HG03159 (cell line): Measurements from ENCODE around the gene CACNB3.

Experiments
- ATAC-seq: cut with Tn5 transposase; IDR thresholded peaks from one replicate; pipeline ENCODE4 v1.9.1; 2021; ENCODE audit warnings: mild to moderate bottlenecking, moderate library complexity; ENCODE audit not compliant: unreplicated experiment

Gene CACNB3

DNA sequence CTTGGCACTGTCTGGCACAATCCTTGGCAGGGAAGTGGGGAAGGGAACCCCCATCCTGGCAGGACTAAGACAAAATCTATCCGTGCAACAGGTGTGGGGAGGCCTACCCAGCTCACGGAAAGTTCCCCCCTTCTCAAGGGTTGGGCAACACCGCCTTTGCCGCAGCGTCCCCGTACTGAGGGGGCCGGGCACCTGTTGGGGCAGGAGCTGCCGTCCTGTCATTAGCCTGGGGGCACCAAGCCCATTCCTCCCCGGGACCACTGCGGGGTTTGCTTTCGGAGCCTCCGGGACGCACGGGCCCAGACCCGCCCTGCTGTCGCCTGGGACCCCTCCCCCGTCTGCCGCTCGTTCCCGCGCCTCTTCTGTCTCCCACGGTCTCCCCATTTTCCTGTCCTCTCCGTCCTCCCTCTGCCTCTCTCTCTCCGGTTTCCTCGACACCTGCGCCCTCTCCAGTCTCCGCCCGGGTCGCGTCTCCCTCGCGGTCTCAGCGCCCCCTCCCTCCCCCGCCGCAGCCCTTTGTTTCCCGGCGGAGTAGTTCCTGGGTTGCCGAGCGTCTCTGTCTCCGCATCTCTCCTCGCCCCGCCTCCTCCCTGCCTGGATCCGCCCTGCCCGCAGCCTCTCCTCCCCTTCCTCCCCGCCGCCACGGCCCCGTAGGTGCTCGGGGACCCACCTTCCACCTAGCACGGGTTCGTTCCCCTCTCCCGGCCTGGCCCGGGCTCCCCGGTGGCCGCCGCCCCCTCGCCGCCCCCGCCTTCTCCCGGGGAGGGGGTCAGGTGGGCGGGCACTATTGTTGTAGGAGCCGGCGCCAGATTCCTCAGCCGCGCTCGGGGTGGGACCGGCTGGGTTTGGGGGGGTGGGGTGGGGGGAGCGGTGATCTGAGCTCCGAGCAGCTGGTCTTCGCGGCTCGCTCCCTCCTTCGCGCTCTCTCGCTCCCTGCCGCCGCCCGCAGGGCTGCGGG, at the start of gene CACNB3:
TSS of gene CACNB3 (plus strand) at position 624 of the 958 bp plus-strand sequence. CDS start 434 bp downstream, outside the sequence.
- ATAC-seq: no peak

DNA sequence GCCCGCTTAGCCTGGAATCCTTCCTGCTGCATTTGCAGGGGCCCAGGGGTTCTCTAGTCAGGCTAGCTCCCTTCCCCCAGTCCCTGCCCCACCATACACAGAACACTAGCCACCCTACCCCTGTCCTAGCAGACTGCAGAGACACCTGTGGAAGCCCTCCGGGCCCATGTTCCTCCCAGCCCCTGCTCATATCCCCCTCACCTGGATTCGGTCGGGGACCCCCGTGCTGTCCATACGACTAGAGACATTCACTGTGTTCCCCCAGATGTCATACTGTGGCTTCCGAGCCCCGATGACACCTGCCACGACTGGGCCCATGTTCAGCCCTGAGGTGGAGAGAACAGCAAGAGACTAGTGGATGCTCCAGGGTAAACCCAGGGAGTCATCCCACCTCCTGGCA, 49.6 kb upstream of the CACNB3 start:
- no peak for ATAC-seq

DNA sequence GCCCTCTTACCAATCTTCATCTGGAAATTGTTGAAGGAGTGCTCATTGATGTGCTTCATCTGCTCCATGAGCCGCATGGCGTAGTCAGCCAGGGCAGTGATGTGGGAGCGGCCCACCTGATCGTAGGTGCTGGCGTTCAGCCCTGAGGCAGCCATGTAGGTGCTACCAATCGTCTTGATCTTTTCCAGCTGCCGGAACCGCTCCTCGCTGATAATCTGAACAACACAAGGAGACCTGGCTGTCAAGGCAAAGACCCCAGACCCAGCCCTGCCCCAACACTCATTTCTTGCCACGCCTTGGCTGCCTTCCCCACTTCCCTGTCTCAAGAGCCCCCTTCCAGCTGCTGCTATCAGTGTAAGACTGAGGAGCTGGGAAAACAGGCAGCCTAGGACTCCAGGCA, 47.5 kb upstream of the CACNB3 start:
- ATAC-seq: no peak

DNA sequence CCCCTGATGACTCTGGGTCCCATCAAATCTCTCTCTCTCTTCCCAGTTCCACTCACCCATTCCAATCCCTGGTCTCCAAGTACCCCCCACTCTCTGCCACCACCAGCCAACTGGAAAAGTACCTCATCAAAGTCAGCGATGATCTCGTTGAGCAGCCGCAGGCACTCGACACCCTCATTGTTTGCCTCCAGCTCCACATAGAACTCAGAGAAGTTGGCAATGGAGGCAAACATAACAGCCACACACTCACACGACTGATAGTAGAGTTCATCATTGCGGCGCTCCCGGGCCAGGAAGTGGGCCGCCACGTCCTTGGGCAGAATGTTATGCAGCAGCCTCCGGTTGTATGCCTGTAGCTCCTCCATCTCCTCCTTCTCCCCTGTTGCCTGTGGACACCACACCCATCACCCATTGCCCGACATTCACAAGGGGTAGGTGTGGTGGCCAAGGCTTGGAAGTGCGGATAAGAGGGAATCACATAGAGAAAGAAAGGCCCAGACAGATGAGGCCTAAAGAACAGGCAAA, 46.6 kb upstream of the CACNB3 start:
- no peak for ATAC-seq

DNA sequence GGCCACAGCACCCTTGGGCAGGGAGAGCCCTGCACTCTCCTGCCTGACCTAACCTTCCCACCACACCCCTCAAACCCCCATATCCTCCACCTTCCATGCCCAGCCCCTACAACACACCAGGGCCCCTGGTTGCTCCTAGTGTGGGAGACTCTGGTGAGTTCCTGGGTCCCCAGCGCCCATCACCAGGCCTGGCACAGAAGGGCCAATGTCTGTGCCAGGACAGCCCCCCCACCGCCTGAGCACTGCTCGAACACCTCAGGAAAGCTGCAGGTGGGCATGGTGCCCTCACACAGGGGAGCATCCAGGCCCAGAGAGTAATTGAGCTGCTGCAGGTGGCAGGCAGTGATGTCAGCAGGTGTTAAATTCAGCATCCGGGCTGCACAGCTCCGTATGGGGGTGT, 44.6 kb upstream of the CACNB3 start:
- ATAC-seq: no peak

DNA sequence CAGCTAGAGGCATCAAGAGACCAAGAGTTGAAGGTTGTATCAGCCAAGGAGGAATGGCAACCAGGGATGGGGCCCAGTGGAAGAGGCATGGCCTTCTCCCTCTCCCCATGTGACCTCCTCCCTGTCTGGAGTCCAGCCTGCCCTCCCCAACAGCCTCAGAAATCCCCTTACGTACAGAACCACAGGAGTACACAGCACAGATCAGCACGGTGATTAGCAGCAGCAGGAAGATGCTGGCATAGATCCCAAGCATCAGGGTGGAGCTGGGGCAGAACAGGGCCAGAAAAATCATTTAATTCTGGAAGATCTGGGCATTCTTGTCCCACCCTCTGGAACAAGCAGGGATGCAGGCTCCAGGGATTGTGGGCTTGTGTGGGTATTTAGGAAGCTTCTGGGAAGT, 43.8 kb upstream of the CACNB3 start:
- no peak for ATAC-seq

DNA sequence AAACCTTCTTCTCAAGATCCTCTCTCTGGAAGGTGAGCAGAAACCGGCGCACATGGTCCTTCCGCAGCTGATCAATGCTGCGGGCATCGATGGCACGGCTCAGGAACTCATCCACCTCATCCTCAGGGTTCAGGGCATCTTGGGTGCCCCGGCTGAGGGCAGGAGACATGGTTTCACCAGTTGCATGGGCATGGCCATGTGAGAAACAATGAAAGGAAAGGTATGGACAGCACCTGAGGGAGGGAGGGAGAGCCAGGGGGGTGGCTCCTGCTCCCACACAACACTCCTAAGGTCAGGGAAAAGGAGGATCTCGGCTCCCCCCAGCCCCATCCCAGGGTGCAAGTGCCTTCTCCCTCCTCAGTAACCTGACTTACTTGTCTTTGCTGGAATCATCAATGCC, 43.0 kb upstream of the CACNB3 start:
- ATAC-seq: no peak

DNA sequence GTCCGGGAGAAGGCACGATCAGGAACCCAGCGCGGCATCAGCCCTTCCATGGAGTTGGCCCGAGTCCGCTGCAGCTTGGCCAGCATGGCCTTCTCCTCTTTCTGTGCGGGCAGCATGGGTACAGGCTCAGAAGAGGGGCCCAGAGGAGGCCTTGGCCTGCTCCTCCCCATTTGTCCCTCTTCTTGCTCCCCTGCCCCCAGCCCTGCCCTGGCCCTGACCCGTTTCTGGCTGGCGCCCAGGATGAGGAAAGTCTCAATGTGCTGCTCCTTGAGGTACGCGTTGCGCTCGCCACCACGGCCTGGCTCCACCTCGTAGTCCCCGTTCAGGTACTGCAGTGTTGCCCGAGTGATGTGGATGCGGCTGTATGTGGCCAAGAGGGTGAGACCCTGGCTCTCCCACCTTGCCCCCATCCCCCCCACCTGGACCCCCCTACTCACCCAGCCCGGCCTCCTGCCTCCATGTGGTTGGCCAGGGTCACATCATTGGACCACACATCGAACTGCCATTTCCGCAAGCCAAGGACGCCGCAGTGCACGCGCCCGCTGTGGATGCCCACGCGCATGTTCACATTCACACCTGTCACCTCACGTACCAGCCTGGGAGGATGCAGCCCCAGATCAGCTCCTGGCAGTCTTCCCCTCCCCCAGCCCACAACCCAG, 42.2 kb upstream of the CACNB3 start:
- ATAC-seq: no peak

DNA sequence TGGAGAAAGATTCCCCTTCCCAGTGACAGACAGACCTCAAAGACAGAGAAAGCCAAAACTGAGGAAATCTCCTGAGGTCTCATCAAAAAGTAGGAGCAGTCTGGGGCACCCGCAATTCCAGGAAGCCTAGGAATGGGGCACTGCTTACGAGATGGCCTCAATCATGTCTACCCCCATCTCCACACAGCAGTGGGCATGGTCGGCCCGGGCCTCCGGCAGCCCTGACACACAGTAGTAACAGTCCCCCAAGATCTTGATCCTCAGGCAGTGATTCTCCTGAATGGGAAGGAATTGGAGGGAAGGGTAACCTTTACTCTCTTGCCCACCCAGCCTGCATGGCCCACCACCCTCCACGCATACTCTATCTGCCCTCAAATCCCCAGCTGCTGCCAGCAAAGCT, 41.3 kb upstream of the CACNB3 start:
- no peak for ATAC-seq

DNA sequence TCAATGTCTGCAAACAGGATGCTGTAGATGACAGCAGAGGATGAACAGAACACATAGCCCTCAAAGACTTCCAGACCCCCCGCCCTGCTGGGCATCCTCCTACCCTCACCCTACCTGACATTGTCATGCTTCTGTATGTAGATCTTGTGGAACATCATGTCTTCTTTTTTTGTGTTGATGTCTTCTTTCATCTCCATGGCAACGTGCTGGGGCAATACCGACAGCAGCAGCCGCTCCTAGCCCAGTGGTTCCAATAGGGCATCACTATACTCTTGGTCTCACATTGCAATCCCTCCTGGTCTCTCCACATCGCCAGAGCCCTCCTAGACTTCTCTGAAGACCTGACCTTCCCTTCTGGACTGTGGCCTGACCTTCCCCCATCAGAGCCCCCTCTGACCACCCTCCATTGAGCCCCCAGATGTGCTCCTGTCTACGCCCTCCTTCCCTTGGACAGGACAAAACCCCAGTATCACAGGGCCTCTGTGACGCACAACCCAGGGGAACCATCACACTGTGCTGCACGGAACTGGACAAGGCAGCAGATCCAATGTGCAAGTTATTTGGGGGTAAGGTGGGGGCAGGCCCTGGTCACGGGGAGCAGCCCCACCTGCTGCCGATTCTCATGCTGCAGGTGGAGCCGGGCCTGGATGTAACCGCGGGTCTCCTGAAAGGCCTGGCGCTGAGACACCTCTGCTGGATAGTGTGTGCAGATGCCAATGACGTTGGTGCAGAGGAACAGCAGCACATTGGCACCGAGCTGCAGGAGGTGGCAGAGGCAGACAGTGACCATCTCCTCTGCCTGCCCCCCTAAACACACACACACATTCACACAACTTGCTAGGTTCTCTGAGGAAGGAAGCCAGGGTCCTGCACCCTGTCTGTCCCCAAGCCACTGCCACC, 40.5 kb upstream of the CACNB3 start:
- ATAC-seq: no peak

DNA sequence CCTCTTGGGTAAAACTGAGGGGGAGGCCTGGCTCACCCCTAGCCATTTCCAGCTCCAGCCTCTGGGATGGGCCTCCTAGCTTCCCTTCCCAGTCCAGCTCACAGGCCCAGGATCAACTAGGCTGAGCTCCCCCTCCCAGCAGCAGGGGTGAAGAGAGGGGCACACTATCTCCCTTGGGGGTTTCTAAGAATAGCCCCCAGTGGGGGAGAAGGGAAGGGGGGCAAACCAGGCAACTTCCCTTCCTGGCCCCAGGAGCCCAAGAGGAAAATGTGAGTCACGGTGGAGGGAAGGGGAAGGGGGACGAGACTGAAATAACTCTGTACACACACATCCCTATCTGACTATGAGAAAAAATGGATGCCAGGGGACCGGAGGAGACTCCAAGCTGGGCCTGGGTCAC, 38.4 kb upstream of the CACNB3 start:
- ATAC-seq: no peak

DNA sequence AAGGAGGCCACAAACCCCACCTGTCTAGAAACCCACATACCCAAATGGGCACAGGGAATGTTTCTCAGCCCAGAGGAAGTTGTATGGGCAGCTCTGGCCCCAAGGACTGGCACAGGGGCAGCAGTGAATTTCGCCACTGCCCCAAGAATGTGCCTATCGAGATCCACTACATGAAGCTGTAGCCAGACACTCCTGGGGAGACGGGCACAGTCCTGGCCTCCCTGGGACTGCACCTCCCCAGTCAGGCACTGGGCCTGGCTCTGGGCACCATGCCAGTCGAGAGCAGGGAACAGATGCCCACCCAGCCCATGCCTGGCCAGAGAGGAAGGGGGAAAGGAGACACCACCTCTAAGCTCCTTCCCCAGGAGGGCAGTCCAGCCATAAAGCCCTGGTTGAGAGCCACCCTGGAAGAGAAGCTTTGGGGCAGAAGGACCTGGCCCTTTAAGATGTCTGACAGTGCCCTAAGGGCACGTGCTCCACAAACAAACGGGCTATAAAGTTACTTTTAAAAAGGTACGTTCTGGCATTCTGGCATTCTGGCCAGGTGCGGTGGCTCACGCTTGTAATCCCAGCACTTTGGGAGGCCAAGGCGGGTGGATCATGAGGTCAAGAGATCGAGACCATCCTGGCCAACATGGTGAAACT, 37.8 kb upstream of the CACNB3 start:
- ATAC-seq: no peak

DNA sequence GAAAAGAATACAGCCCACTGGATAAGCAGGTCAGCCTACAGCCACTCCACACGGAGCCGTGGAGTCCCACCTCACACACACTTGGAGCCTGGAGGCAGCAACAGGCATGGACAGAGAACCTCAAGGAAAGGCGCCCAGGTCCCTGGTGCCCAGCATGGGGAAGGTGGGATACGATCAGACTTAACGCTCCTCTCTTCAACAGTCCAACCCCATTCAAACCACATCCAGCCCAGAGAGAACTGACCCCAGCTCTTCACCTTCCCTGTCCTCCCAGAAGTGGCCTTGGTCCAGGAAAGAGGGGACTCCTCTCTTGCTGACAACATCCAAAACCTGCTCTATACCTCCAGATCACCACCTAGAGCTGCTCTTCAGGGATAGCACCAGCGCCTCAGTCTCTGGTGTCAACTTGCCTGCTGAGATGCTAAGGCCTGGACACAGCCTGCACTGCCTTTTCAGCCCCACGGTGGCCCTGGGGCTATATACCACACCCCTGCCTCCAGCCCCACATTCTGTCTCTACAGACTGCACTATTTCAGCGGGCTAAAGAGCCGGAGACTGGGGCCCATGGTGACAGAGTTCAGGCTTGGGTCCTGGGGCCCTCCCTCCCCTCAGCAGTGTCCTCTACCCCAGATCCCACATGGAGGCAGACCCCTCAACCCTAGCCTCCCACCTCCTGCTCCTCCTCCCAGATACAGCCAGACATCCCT, 36.4 kb upstream of the CACNB3 start:
- ATAC-seq: no peak

DNA sequence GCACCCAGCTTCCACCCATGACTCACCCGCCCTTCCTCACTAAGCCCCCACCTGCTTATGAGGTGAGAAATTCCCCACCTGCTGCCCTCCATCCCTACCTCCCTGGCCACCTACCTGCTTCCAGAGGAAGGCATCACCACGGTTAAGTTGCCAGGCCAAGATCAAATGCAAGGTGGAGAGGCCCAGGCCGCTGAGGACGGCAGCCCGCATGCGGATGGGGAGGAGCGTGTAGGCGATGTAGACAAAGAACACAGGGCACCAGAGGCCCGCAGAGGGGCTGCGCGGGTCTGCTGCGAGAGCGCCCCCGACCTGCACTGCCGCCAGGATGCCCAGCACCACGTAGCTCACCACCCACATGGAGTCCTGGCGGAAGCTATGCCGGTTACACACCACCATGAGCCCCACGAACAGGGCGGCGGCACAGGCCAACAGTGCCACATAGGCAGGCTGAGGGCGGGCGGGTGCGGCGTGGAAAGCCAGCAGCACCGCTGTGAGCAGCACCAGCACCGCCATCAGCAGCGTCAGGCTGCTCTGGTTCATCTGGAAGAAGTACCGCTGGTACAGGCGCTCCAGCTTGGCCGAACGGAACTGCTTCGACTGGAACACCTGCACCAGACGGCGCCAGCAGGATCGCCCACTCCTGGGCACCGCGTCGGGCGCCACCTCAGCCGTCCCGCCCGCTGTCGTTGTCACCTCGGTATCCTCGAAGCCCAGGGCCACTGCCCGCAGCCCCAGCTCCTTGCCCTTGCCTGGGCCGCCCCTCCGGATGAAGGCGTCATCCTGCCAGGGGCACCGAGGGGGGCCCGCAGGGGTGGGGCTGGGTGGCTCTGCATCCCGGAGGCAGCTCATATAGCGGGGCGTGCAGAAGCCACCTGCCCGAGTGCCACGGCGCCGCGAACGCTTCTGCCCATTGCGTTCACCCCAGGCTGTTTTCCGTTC, 35.6 kb upstream of the CACNB3 start:
- no peak for ATAC-seq

DNA sequence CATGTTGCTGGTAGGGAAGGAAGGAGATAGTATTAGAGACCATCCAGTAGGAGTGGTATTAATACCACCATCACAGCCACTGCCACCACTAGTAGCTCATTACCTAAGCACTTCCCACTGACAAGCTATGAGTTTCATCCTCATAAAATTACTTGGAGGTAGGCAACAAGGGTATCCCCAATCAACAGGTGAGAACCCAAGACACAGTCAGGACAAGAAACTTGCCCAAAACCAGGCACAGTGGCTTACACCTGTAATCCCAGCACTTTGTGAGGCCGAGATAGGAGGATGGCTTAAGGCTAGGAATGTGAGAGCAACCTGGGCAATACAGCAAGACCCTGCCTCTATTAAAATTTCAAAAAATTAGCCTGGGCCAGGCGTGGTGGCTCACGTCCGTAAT, 34.9 kb upstream of the CACNB3 start:
- ATAC-seq: no peak

DNA sequence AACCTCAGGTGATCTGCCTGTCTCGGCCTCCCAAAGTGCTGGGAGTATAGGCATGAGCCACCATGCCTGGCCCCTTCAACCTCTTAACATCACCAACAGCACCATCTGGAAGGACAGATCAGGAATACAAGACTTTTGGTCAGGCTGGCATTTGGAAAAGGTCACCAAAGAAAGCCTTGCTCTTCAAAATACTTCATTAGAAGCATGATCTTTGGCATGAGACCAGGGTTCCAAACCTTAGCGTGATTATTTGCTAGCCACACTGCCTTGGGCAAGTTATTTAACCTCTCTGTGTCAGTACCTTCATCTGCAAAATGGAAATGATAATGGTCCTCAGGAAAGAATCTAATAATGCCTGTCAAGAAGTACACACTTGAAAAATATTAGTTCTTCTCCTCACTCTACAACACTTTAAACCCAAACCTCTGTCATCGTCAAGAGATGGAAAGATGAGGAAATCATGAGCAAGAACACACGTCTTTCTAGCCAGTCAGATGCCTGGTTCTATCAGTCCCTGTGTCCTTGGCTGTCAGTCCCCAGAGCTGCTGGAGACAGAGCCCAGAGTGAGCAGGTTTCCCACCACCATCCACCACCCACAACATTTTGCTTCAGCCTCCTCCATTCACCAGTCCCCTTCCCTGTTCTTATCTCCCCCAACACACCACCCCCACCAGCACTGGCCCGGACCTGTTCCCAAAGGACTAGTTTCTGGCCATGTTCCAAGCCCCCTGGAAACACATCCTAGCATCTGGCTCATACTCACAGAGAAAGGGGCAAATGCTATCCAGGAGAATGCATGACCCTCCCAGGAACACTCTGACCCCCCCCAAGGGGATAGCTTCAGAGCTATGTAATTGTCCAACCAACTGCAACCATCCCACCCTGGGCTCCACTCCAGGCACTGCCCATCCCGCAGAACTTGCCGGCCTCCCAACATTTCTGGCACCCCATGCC, 31.4 kb upstream of the CACNB3 start:
- no peak for ATAC-seq

DNA sequence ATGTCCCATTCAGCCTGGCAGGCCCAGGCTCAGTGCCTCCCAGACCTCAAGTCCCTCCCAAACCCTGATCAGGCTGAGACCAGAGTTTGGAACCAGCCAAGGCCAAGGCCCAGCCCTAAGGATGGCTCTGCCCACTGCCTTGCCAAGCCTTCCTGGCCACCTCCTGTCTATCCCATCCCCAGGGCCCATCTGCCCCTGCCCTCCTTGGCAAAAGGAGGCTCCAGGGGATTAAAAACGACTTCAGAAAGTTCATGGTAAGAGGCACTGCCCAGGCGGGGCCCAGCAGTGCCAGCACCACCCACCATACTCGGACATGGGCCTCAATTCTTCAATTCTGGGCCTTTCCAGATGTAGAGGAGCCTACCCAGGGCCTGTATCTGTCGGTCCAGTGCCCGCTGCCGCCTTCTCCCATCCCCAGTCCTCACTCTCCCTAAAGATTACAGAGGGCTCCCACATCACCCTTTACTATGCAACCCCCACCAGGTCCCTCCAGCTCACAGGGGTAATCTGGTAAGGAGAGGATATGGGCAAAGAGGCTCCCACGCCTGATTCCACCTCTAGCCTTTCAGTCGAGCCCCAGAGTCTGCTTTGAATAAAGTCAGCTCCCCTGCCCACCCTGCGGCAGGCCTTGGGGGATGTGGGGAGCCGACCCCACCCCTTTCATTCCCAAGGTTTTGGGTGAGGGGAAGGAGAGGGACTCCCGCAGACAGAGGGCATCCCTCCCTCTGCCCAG, 30.3 kb upstream of the CACNB3 start:
- ATAC-seq: no peak
